T-helper 1 cell (primary cell): Measurements from ENCODE around the gene SLC25A15.
"Not testable (repeated sequence)": the region's sequence is repeated elsewhere in the genome, so short reads cannot be mapped to it uniquely, and the experiment has no call there.

ENCODE experiments used
- DNase-seq, 5 donors: peaks; one replicate each; pipeline ENCODE4 v3.0.0-alpha.2; 2012 to 2020

SLC25A15 gene

GRCh38 chr13:40781717-40782116 lies 7.7 kb upstream of the SLC25A15 start:
- DNase-seq, result no peak

GRCh38 chr13:40782971-40783370 lies 6.4 kb upstream of the SLC25A15 start:
- not testable (repeated sequence) for DNase-seq

GRCh38 chr13:40784540-40784939 lies 4.9 kb upstream of the SLC25A15 start:
- no peak for DNase-seq

GRCh38 chr13:40786568-40786996 lies 2.8 kb upstream of the SLC25A15 start:
- DNase-seq, result no peak

GRCh38 chr13:40787062-40787461 lies 2.3 kb upstream of the SLC25A15 start:
- no peak for DNase-seq

- DNase-seq, result not testable (repeated sequence)
These were observed 704 bp upstream of the SLC25A15 start for GRCh38 chr13:40788540-40789274.

- DNase-seq, result no peak
These were observed 774 bp downstream of the SLC25A15 start for GRCh38 chr13:40790154-40790616.

GRCh38 chr13:40792284-40793051 lies 3.1 kb downstream of the SLC25A15 start:
- no peak for DNase-seq

- no peak for DNase-seq
These were observed 3.9 kb downstream of the SLC25A15 start for GRCh38 chr13:40793339-40793738.

- no peak for DNase-seq
These were observed 5.3 kb downstream of the SLC25A15 start for GRCh38 chr13:40794414-40795368.

- DNase-seq, result no peak
These were observed 7.2 kb downstream of the SLC25A15 start for GRCh38 chr13:40796649-40797048.

GRCh38 chr13:40798380-40798779 lies 9.0 kb downstream of the SLC25A15 start:
- DNase-seq, result peak in 1 of 5 donors; percentile 45

- DNase-seq, result no peak
These were observed 10.1 kb downstream of the SLC25A15 start for GRCh38 chr13:40799508-40799907.

GRCh38 chr13:40800559-40800958 lies 11.1 kb downstream of the SLC25A15 start:
- no peak for DNase-seq

GRCh38 chr13:40801255-40802217 lies 12.1 kb downstream of the SLC25A15 start:
- no peak for DNase-seq

- DNase-seq, result no peak
These were observed 13.9 kb downstream of the SLC25A15 start for GRCh38 chr13:40803316-40803715.

- no peak for DNase-seq
These were observed 16.8 kb downstream of the SLC25A15 start for GRCh38 chr13:40806241-40806640.

- DNase-seq, result no peak
These were observed 20.1 kb downstream of the SLC25A15 start for GRCh38 chr13:40809471-40809870.

- DNase-seq, result no peak
These were observed 22.7 kb downstream of the SLC25A15 start for GRCh38 chr13:40812102-40812501.

GRCh38 chr13:40812724-40813445 lies 23.5 kb downstream of the SLC25A15 start:
- no peak for DNase-seq
